T-helper 2 cell (primary cell): ENCODE results near the gene ZNF33B.
A peak's percentile ranks its signal among the peaks of the same experiment; 100 is the strongest.
"Not testable (repeated sequence)": the region's sequence is repeated elsewhere in the genome, so short reads cannot be mapped to it uniquely, and the experiment has no call there.

Source experiments
- DNase-seq, 5 experiments: peaks; one replicate each; pipeline versions ENCODE4 v3.0.0 to v3.0.0-alpha.2; 2012 to 2022

ZNF33B gene

DNA sequence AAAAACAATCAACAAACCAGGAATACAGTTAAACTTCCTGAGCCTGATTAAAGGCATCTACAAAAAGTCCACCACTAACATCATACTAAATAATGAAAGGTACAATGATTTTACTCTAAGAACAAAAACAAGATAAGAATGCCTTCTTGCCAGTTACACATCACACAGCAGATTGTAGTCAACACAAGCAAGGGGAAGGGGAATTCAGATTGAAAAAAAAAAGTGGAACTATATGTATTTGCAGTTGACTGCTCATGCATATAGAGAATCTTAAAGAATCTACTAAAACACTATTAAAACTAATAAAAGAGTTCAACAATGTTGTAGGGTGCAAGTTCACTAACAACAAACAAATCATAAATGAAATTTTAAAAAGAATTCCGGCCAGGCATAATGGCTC lies 28.5 kb downstream of the ZNF33B start:
- DNase-seq = no peak

GRCh38 chr10:42598249-42598873 lies 40.0 kb downstream of the ZNF33B start:
- no peak for DNase-seq

DNA sequence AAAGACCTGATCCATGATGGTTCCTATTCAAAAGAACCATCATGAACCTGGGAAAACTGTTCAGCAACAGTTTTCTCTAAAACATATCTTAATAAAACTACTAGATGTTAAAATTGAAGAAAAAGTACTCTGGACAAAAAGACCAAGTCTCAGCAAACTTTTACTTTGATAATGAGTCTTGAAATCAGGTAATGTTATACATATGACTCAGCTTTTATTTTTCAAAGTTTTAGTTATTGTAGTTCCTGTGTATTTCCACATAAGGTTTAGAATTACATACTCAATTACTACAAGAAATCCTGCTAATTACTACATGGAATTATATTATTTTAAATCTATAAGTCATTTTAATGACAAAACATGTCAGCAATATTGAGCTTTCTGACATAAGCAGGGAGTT lies 42.2 kb downstream of the ZNF33B start:
- no peak for DNase-seq

- no peak for DNase-seq
Measured at GRCh38 chr10:42594246-42594650, 44.1 kb downstream of the ZNF33B start.

GRCh38 chr10:42593284-42593683 lies 45.1 kb downstream of the ZNF33B start:
- DNase-seq = peak in 1 of 5 experiments; percentile 6

- DNase-seq = no peak
Measured at GRCh38 chr10:42583828-42584227, 54.5 kb downstream of the ZNF33B start.

- DNase-seq = no peak
Measured at GRCh38 chr10:42578019-42578418, 60.4 kb downstream of the ZNF33B start.

DNA sequence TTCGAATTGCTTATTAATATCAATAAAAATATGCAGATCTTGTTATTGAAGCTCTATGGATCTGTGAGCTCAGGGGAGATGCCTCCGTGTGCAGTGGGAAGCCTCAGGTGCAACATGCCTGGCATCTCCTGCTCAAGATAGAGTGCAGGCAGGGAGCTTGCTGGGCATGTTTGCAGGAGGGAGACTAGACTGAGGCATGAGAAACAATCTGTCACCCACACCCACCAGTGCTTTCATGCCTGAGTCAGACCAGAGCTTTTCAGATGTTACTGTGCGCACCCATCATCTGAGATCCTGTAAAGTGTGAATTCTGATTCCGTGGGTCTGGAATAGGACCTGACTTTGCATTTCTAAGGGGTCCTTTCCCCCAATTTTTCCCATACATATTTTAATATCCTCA lies 62.0 kb downstream of the ZNF33B start:
- DNase-seq = no peak

DNA sequence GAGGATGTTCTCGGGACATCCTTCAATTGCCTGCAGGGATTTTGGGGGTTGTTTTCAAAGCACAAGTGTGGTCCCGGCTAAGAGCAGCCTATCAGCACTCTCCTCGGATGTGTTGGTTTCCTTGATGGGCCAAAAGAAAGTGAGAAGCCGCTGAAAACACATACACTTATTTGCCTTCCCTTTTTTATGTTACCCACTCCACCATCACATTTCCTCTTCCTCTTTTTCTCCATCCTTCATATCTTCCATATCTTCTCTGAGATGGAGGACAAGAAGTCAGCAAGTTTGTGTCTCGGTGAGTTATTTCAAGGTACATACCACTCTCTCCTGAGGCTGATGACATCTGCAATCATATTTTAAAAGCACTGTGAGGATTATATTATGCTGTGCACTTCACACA lies 64.0 kb downstream of the ZNF33B start:
- DNase-seq = no peak

DNA sequence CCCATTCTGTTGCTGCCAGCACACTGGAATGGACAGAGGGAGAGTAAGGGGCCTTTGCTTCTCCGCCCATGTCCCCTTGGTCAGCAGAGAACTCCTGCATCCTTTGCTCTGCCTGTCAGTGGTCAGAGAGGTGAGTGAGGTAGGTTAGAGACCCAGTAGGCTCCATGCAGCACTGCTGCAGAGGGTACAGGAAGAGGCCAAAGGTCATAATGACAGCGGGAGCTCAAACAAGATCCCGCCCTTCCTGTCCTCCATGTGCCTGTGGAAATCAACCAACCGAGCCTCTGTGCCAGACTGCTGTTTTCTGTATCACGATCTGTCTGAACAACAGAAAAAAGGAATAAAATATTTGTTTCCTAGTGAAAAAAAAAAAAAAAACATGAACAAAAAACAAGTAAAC lies 81.4 kb downstream of the ZNF33B start:
- DNase-seq = no peak

- not testable (repeated sequence) for DNase-seq
Measured at GRCh38 chr10:42553576-42553975, 84.8 kb downstream of the ZNF33B start.

GRCh38 chr10:42553064-42553407 lies 85.3 kb downstream of the ZNF33B start:
- no peak for DNase-seq

GRCh38 chr10:42552188-42553063 lies 85.9 kb downstream of the ZNF33B start:
- DNase-seq = peak; percentile 85 to 98 (median 91)

GRCh38 chr10:42551582-42552187 lies 86.7 kb downstream of the ZNF33B start:
- peak in 1 of 5 experiments; percentile 10 for DNase-seq

GRCh38 chr10:42549851-42550250 lies 88.5 kb downstream of the ZNF33B start:
- no peak for DNase-seq

DNA sequence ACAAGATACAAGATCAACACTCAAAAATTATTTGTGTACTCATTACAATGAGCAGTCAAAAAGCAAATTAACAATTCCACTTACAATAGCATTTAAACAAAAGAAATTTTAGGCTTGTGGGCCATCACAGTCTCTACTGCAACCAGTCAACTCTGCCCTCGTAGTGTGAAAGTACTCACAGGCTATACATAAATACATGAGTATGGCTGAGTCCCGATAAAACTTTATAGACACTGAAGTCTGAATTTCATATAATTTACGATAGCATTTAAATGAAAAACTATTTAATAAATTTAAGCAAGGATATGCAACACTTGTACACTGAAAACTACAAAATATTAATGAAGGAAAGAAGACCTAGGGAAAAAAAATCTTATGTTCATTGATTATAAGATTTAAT lies 90.1 kb downstream of the ZNF33B start:
- no peak for DNase-seq

- DNase-seq = no peak
Measured at GRCh38 chr10:42544945-42545344, 93.4 kb downstream of the ZNF33B start.

- DNase-seq = no peak
Measured at GRCh38 chr10:42543840-42544372, 94.5 kb downstream of the ZNF33B start.
